Right lobe of liver (tissue), 4 donors: ENCODE measurements around the gene TNFRSF9.
"Not testable (repeated sequence)": the region's sequence is repeated elsewhere in the genome, so short reads cannot be mapped to it uniquely, and the experiment has no call there.

Experiments used
- CTCF ChIP-seq, 4 donors: fragments of 200-600 bp in 3 of 4; fragments of 450-650 bp in 1 of 4; IDR thresholded peaks; one replicate each; pipeline versions ENCODE4 v1.5.1 to v1.8.0; 2016 to 2022; ENCODE audit warnings: antibody characterized with exemption in 4 of 4, mild to moderate bottlenecking in 2 of 4
- POLR2A ChIP-seq: fragments of 450-650 bp; IDR thresholded peaks from one replicate; pipeline ENCODE4 v1.6.1; 2017; ENCODE audit warnings: antibody characterized with exemption, mild to moderate bottlenecking
- donor health status: DM: no; HTN: no; CAD: no.
- donor health status: DM: no; HTN: no; CAD: no.
- donor health status: DM: no; HTN: yes; CAD: no.

- not testable (repeated sequence) for TF ChIP-seq CTCF (IDR thresholded peaks at IDR 0.05); POLR2A
These were observed 22.7 kb downstream of the TNFRSF9 start for GRCh38 chr1:7917971-7918370.
